Hepatocyte (in vitro differentiated cells): ENCODE measurements around the gene KRTAP4-3. TPM values are rescaled to one million over a fixed set of nuclear protein-coding genes. Genes with fewer than 3 reads are reported as not detected.
"Not testable (repeated sequence)": the region's sequence is repeated elsewhere in the genome, so short reads cannot be mapped to it uniquely, and the experiment has no call there.

Source experiments
- DNase-seq: peaks from one replicate; pipeline ENCODE4 v3.0.0-alpha.2; 2016; ENCODE audit warnings: low spot score
- H2AFZ ChIP-seq: fragments of 200-600 bp; sonication (generic); 2 replicates; pipeline ENCODE4 v1.6.0; 2016; ENCODE audit warnings: antibody characterized with exemption, mild to moderate bottlenecking
- H3K27ac ChIP-seq: fragments of 200-600 bp; sonication (generic); 2 replicates; pipeline ENCODE4 v1.5.1; 2016; ENCODE audit warnings: mild to moderate bottlenecking
- H3K27me3 ChIP-seq: fragments of 200-600 bp; sonication (generic); 2 replicates; pipeline ENCODE4 v1.6.1; 2016
- H3K36me3 ChIP-seq: fragments of 200-600 bp; sonication (generic); replicated peaks from 2 replicates; pipeline ENCODE4 v1.5.1; 2016; ENCODE audit warnings: low read depth; ENCODE audit not compliant: insufficient read depth
- H3K4me1 ChIP-seq: fragments of 200-600 bp; sonication (generic); 2 replicates; pipeline ENCODE4 v1.5.1; 2016; ENCODE audit warnings: mild to moderate bottlenecking, moderate library complexity; ENCODE audit not compliant: insufficient read depth
- H3K4me2 ChIP-seq: fragments of 200-600 bp; sonication (generic); 2 replicates; pipeline ENCODE4 v1.6.0; 2016
- H3K4me3 ChIP-seq: fragments of 200-600 bp; sonication (generic); 2 replicates; pipeline ENCODE4 v1.5.1; 2016; ENCODE audit warnings: mild to moderate bottlenecking
- H3K79me2 ChIP-seq: fragments of 200-600 bp; sonication (generic); 2 replicates; pipeline ENCODE4 v1.6.0; 2017; ENCODE audit warnings: mild to moderate bottlenecking
- H3K9me2 ChIP-seq: fragments of 200-600 bp; sonication (generic); replicated peaks from 2 replicates; pipeline ENCODE4 v1.6.0; 2017; ENCODE audit warnings: mild to moderate bottlenecking; ENCODE audit not compliant: insufficient read depth
- H3K9me3 ChIP-seq: fragments of 200-600 bp; sonication (generic); 2 replicates; pipeline ENCODE4 v1.5.1; 2016; ENCODE audit warnings: low read depth, mild to moderate bottlenecking
- H4K20me1 ChIP-seq: fragments of 200-600 bp; sonication (generic); 2 replicates; pipeline ENCODE4 v1.6.0; 2016; ENCODE audit warnings: mild to moderate bottlenecking; ENCODE audit not compliant: insufficient read depth, poor library complexity, severe bottlenecking
- CTCF ChIP-seq: fragments of 200-600 bp; sonication (generic); IDR thresholded peaks from 2 replicates; pipeline ENCODE4 v1.5.1; 2016; ENCODE audit warnings: antibody characterized with exemption, mild to moderate bottlenecking; ENCODE audit not compliant: poor library complexity
- EZH2 ChIP-seq: fragments of 200-600 bp; sonication (generic); IDR thresholded peaks from 2 replicates; pipeline ENCODE4 v1.6.1; 2016; ENCODE audit warnings: antibody characterized with exemption, mild to moderate bottlenecking, borderline replicate concordance
- EZH2phosphoT487 ChIP-seq: fragments of 200-600 bp; sonication (generic); IDR thresholded peaks from one replicate; pipeline ENCODE4 v1.6.1; 2018; ENCODE audit warnings: antibody characterized with exemption, mild to moderate bottlenecking, low read depth, moderate library complexity; ENCODE audit not compliant: unreplicated experiment, severe bottlenecking
- WGBS: methylation state at CpG from one replicate; pipeline ENCODE4 v1.1.6; 2016; ENCODE audit warnings: low lambda C conversion rate; ENCODE audit errors: missing lambda C conversion rate; 5-methylcytosine and 5-hydroxymethylcytosine counted together
- polyA plus RNA-seq: library from polyadenylated mRNA; unstranded; fragments of >200 nt; fragmentation: Nextera tagmentation; extraction: Ambion mirVana; gene quantifications from 2 replicates; pipeline ENCODE4 v1.2.1, GENCODE V29; 2016
- total RNA-seq: library from RNA; depleted of rRNA; stranded (reverse); fragments of >200 nt; gene quantifications from 2 replicates; pipeline ENCODE4 v1.2.3, GENCODE V29; 2014

KRTAP4-3 gene
- total and polyA plus RNA-seq, 2 experiments from 2014 or later: not detected

- Histone ChIP-seq H2AFZ (no peak overlapping the region), H4K20me1 (no peaks in the 10 kb centered on the region), H3K27me3 (no peaks in the 10 kb centered on the region), H3K4me3 (no peak overlapping the region), H3K4me2 (no peak overlapping the region), H3K9me3 (no peaks in the 10 kb centered on the region), H3K79me2 (no peaks in the 10 kb centered on the region), H3K4me1 (no peaks in the 10 kb centered on the region), H3K9me2 (no peaks in the 10 kb centered on the region), H3K27ac (no peak overlapping the region), H3K36me3 (no peaks in the 10 kb centered on the region)
- WGBS: 87% methylated on average over 3 of the region's 3 CpGs
- DNase-seq: no peak
- no peak for TF ChIP-seq EZH2phosphoT487
- TF ChIP-seq CTCF: no peak
- no peak for TF ChIP-seq EZH2
These were observed 36.0 kb downstream of the KRTAP4-3 start for GRCh38 chr17:41131979-41132378.

GRCh38 chr17:41127371-41127770, 40.6 kb downstream of the KRTAP4-3 start:
- H3K79me2 ChIP-seq: no peaks in the 10 kb centered on the region
- no peaks in the 10 kb centered on the region for H3K9me3 ChIP-seq
- WGBS: 78% methylated on average over 1 of the region's 1 CpG
- no peaks in the 10 kb centered on the region for H3K4me1 ChIP-seq
- no peak overlapping the region for H3K27ac ChIP-seq
- no peaks in the 10 kb centered on the region for H3K9me2 ChIP-seq
- TF ChIP-seq EZH2: no peak
- no peak for TF ChIP-seq EZH2phosphoT487
- no peak for TF ChIP-seq CTCF
- no peak for DNase-seq
- no peaks in the 10 kb centered on the region for H3K36me3 ChIP-seq
- no peak overlapping the region for H3K4me3 ChIP-seq
- H3K27me3 ChIP-seq: no peaks in the 10 kb centered on the region
- no peaks in the 10 kb centered on the region for H4K20me1 ChIP-seq
- no peak overlapping the region for H2AFZ ChIP-seq
- no peak overlapping the region for H3K4me2 ChIP-seq

DNA sequence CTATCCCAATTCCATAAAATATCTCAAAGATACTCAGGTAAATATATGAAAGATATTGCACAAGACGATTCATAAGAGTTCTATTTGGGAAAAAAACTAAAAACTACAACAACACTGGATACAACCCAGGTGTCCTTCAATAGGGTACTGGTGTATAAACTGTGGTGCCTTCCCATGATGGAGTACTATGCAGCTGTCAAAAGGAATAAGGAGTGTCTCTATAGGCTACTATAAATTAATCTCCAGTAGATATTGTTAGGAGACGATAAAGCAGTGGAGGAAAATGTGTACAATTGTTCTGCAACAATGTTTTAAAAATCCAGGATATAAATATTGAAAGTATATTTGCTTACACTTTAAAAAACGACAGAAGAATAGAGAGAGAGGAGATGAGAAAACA, 41.6 kb downstream of the KRTAP4-3 start:
- Histone ChIP-seq H3K27me3 (no peaks in the 10 kb centered on the region), H3K4me1 (no peaks in the 10 kb centered on the region), H3K9me2 (no peaks in the 10 kb centered on the region), H3K9me3 (no peaks in the 10 kb centered on the region), H3K79me2 (no peaks in the 10 kb centered on the region), H3K27ac (no peak overlapping the region), H4K20me1 (no peaks in the 10 kb centered on the region), H3K4me3 (no peak overlapping the region), H3K36me3 (no peaks in the 10 kb centered on the region), H3K4me2 (no peak overlapping the region), H2AFZ (no peak overlapping the region)
- no peak for DNase-seq
- TF ChIP-seq EZH2 (no peak), CTCF (no peak), EZH2phosphoT487 (no peak)
- 95% methylated on average over 3 of the region's 3 CpGs for WGBS

- Histone ChIP-seq H3K79me2 (no peaks in the 10 kb centered on the region), H2AFZ (no peak overlapping the region), H3K4me3 (no peak overlapping the region), H3K27me3 (no peaks in the 10 kb centered on the region), H3K4me2 (no peak overlapping the region), H3K9me3 (no peaks in the 10 kb centered on the region), H3K9me2 (no peaks in the 10 kb centered on the region), H3K36me3 (no peaks in the 10 kb centered on the region), H4K20me1 (no peaks in the 10 kb centered on the region), H3K4me1 (no peaks in the 10 kb centered on the region), H3K27ac (no peak overlapping the region)
- TF ChIP-seq EZH2phosphoT487 (no peak), CTCF (no peak), EZH2 (no peak)
- 93% methylated on average over 2 of the region's 2 CpGs for WGBS
- no peak for DNase-seq
These were observed 43.0 kb downstream of the KRTAP4-3 start for GRCh38 chr17:41125064-41125463.

GRCh38 chr17:41123991-41124371, 44.0 kb downstream of the KRTAP4-3 start, which contains the start of gene KRTAP4-12:
KRTAP4-12 (minus strand) TSS chr17:41124182; CDS start chr17:41124122, 60 bp downstream.
- H4K20me1 ChIP-seq, H3K4me2 ChIP-seq, DNase-seq, H3K36me3 ChIP-seq, H3K27me3 ChIP-seq, H3K79me2 ChIP-seq, H3K9me2 ChIP-seq, H3K4me3 ChIP-seq, H3K27ac ChIP-seq, H3K4me1 ChIP-seq, H2AFZ ChIP-seq, H3K9me3 ChIP-seq: not testable (repeated sequence)
- WGBS: 77% methylated on average over 3 of the region's 3 CpGs
